K562 (cell line): ENCODE results near the gene FOXR1. TPM values are rescaled to one million over a fixed set of nuclear protein-coding genes. Genes with fewer than 3 reads are reported as not detected.

Experiments used
- ATAC-seq: fragments of 200-7000 bp; cut with Tn5 transposase; 3 replicates; pipeline ENCODE4 v1.9.1; 2020; ENCODE audit warnings: moderate library complexity
- BruUV-seq: library from RNA; stranded (reverse); fragments of 400-500 nt; replicated peaks from 2 replicates; lab custom pipeline; 2021; lab: Mats Ljungman, UMichigan
- CTCF ChIA-PET: fragments of 300-600 bp; formaldehyde crosslinking; extraction: SDS; loops from one replicate; lab custom pipeline; 2021; ENCODE audit warnings: low intra/inter-chr PET ratio; lab: Yijun Ruan, JAX
- POLR2A ChIA-PET: fragments of 300-600, 350-650 bp; sonication (Branson Sonifier 250); formaldehyde crosslinking; extraction: SDS; loops from one replicate; lab custom pipeline; 2021; ENCODE audit warnings: antibody characterized with exemption, inconsistent platforms; lab: Yijun Ruan, JAX
- DNase-seq, 4 experiments: peaks; one replicate each; pipeline versions ENCODE4 v3.0.0 to v3.0.0-alpha.2; 2011 to 2018; ENCODE audit warnings: low spot score in 3 of 4, mixed read lengths in 3 of 4; ENCODE audit errors: extremely low read depth in 1 of 4
- FAIRE-seq: peaks from 2 replicates; lab custom pipeline; 2011; peaks lifted over from hg19 to GRCh38; lab: Jason Lieb, UNC
- H2AFZ ChIP-seq: 2 replicates; pipeline ENCODE4 v1.6.0; 2011; ENCODE audit warnings: low read depth, low read length, control low read depth, inconsistent platforms
- H3K27ac ChIP-seq: fragments of 200-600 bp; 3 replicates; pipeline ENCODE4 v1.8.0; 2011; ENCODE audit warnings: low read depth, mild to moderate bottlenecking, control low read depth, inconsistent platforms, low read length, moderate library complexity, mixed read lengths; ENCODE audit errors: extremely low read depth
- H3K27me3 ChIP-seq, 2 experiments: fragments of 300-600 bp in 1 of 2; 2 replicates in 1 of 2; 3 replicates in 1 of 2; pipeline versions ENCODE4 v1.6.0 to v1.8.0; 2011; ENCODE audit warnings: inconsistent platforms in 2 of 2, low read length in 2 of 2, mild to moderate bottlenecking in 1 of 2, mixed read lengths in 1 of 2, moderate library complexity in 1 of 2; ENCODE audit not compliant: control insufficient read depth in 2 of 2, insufficient read depth in 2 of 2
- H3K36me3 ChIP-seq: fragments of 300-600 bp; 3 replicates; pipeline ENCODE4 v1.8.0; 2011; ENCODE audit warnings: mild to moderate bottlenecking, low read length, inconsistent platforms; ENCODE audit not compliant: control insufficient read depth, insufficient read depth
- H3K4me1 ChIP-seq, 2 experiments: fragments of 200-600 bp in 1 of 2; replicated peaks in 1 of 2; 2 replicates in 1 of 2; 3 replicates in 1 of 2; pipeline versions ENCODE4 v1.5.1 to v1.8.0; 2011; ENCODE audit warnings: inconsistent platforms in 2 of 2, low read length in 2 of 2, mild to moderate bottlenecking in 1 of 2, mixed read lengths in 1 of 2, moderate library complexity in 1 of 2; ENCODE audit not compliant: control insufficient read depth in 2 of 2, insufficient read depth in 2 of 2
- H3K4me2 ChIP-seq: 2 replicates; pipeline ENCODE4 v1.6.1; 2011; ENCODE audit warnings: low read length, control low read depth, inconsistent platforms, mixed read lengths; ENCODE audit not compliant: insufficient read depth
- H3K4me3 ChIP-seq: fragments of 200-600 bp; sonication (generic), shearing (Covaris generic); 2 replicates; pipeline ENCODE4 v1.5.1; 2016; ENCODE audit warnings: control low read depth, inconsistent platforms
- H3K79me2 ChIP-seq: fragments of 200-600 bp; 3 replicates; pipeline ENCODE4 v1.8.0; 2011; ENCODE audit warnings: low read length, inconsistent platforms; ENCODE audit not compliant: control insufficient read depth, insufficient read depth
- H3K9ac ChIP-seq, 2 experiments: 2 replicates each; pipeline versions ENCODE4 v1.6.0 to v1.6.1; 2011; ENCODE audit warnings: low read depth in 2 of 2, low read length in 2 of 2, control low read depth in 1 of 2, inconsistent platforms in 1 of 2, mild to moderate bottlenecking in 1 of 2, mixed read lengths in 1 of 2; ENCODE audit not compliant: insufficient read depth in 1 of 2
- H3K9me1 ChIP-seq: one replicate; pipeline ENCODE4 v1.6.0; 2011; ENCODE audit warnings: inconsistent platforms, mild to moderate bottlenecking, low read length, moderate library complexity; ENCODE audit not compliant: control insufficient read depth, insufficient read depth
- H3K9me3 ChIP-seq: replicated peaks from 2 replicates; pipeline ENCODE4 v1.5.1; 2011; ENCODE audit warnings: low read depth, low read length, inconsistent platforms; ENCODE audit not compliant: control insufficient read depth, insufficient read depth
- H4K20me1 ChIP-seq: replicated peaks from 2 replicates; pipeline ENCODE4 v1.6.1; 2011; ENCODE audit warnings: low read length, inconsistent platforms, mixed read lengths; ENCODE audit not compliant: control insufficient read depth, insufficient read depth
- KDM5B ChIP-seq: fragments of 200-600 bp; sonication (generic); IDR thresholded peaks from 2 replicates; pipeline ENCODE4 v1.6.1; 2012; ENCODE audit warnings: low read depth, mild to moderate bottlenecking, moderate library complexity, low read length, control low read depth, inconsistent platforms; ENCODE audit not compliant: insufficient replicate concordance
- TEAD1 ChIP-seq, 2 experiments: fragments of 450-650 bp in 1 of 2; sonication (generic) in 1 of 2; formaldehyde crosslinking; IDR thresholded peaks; 2 replicates each; pipeline versions ENCODE4 v1.4.0 to v1.8.0; 2020 to 2022; ENCODE audit warnings: mild to moderate bottlenecking in 2 of 2, missing genetic modification reagents in 1 of 2
- WGBS: fragments of 100-300 bp; shearing (Covaris generic); methylation state at CpG from one replicate; pipeline ENCODE4 v1.1.6; 2016; ENCODE audit warnings: low coverage, mixed read lengths; ENCODE audit not compliant: insufficient coverage; ENCODE audit errors: missing lambda C conversion rate; 5-methylcytosine and 5-hydroxymethylcytosine counted together
- in situ Hi-C: fragments of 300-500 bp; cut with MboI; formaldehyde crosslinking; loops from 4 replicates; pipeline ENCODE4 v1.15.0; 2018; ENCODE audit warnings: inconsistent platforms, mixed read lengths
- intact Hi-C: fragments of 100-400 bp; cut with micrococcal nuclease; formaldehyde crosslinking; loops from 2 replicates; pipeline ENCODE4 v1.14.2; 2022
- polyA plus RNA-seq, 8 experiments: library from polyadenylated mRNA; depleted of rRNA in 4 of 8; stranded (reverse) in 5 of 8; unstranded in 3 of 8; fragments of >200 nt; fragmentation: Nextera tagmentation in 2 of 8; fragmentation: Illumina TruSeq in 1 of 8; extraction: Ambion mirVana in 2 of 8; extraction: Trizol in 1 of 8; gene quantifications; 2 replicates each; pipeline versions ENCODE4 v1.2.1 to v1.2.3, GENCODE V29; 2011 to 2014; ENCODE audit warnings: inconsistent platforms in 1 of 8, missing spikeins in 1 of 8
- total RNA-seq, 7 experiments: library from RNA; depleted of rRNA in 6 of 7; stranded (reverse); fragments of >200 nt in 6 of 7; fragmentation: Illumina TruSeq in 2 of 7; extraction: Trizol in 2 of 7; gene quantifications; 2 replicates each; pipeline versions ENCODE4 v1.2.1 to v1.2.3, GENCODE V29; 2011 to 2021; ENCODE audit warnings: low replicate concordance in 1 of 7
- TF ChIP-seq, protein P1 (sequence below): fragments of 450-650 bp; IDR thresholded peaks from 2 replicates; pipeline ENCODE4 v1.6.1; 2016; ENCODE audit warnings: antibody characterized with exemption

FOXR1 gene
- total and polyA plus RNA-seq, 9 of the 15 experiments (the other 6 are each of a cell fraction or from before 2014, with no cell fraction given) = not detected

DNA sequence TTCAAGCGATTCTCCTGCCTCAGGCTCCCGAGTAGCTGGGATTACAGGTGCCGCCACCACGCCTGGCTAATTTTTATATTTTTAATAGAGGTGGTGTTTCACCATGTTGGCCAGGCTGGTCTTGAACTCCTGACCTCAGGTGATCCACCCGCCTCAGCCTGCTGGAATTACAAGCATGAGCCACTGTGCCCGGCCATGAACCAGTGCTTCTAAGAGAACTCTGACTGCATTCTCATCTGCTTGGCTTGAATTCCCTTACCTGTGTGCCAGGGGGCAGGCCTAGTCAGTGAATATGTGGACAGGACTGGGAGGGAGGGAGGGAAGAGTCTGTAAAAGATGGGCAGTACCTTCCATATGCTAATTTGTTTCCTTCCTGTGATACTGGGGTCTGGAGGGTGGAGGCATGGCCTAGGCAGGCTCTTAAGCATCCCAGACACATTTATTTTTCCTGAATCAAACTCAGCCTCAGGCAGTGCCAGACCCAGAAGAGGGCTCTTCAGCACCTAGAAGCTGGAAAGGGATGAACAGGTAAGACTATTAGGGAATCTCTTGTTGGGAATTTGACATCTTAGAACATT, 40.0 kb downstream of the FOXR1 start:
- in situ Hi-C loops = no loop called here
- intact Hi-C loops = no loop called here
- peak in 1 of 4 experiments; percentile 4 for DNase-seq
- no peak overlapping the region for H3K27ac ChIP-seq
- no TSS peak for BruUV-seq
- POLR2A ChIA-PET = interaction anchor here (0.6 to 5.9 kb wide), 4 partner anchors 14 to 102 kb away, joined by 3 to 33 read pairs (median 4); no protein-coding TSS in a partner anchor
- H3K36me3 ChIP-seq = peaks cover 63% of the 10 kb centered on the region
- peaks cover 15% of the 10 kb centered on the region for H3K79me2 ChIP-seq
- CTCF ChIA-PET = no interaction called here
- H4K20me1 ChIP-seq = no peaks in the 10 kb centered on the region
- no peaks in the 10 kb centered on the region for H3K9me1 ChIP-seq
- no peaks in the 10 kb centered on the region for H3K27me3 ChIP-seq
- no peak overlapping the region for H3K4me2 ChIP-seq
- TF ChIP-seq, protein P1, sequence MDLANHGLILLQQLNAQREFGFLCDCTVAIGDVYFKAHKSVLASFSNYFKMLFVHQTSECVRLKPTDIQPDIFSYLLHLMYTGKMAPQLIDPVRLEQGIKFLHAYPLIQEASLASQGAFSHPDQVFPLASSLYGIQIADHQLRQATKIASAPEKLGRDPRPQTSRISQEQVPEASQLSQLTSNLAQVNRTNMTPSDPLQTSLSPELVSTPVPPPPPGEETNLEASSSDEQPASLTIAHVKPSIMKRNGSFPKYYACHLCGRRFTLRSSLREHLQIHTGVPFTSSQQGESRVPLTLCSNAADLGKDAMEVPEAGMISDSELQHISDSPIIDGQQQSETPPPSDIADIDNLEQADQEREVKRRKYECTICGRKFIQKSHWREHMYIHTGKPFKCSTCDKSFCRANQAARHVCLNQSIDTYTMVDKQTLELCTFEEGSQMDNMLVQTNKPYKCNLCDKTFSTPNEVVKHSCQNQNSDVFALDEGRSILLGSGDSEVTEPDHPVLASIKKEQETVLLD = no peak
- TF ChIP-seq KDM5B (no peak), TEAD1 (CRISPR knock-in tag; IDR thresholded peaks at IDR 0.05) (no peak)
- TF ChIP-seq, all 486 proteins: peak for 0
- Histone ChIP-seq H3K9ac (no peak overlapping the region), H2AFZ (no peak overlapping the region), H3K4me3 (no peak overlapping the region), H3K9me3 (no peaks in the 10 kb centered on the region; the same call in 1 of the 2 replicates), H3K4me1 (peaks cover under 1 to 6% of the 10 kb centered on the region in 2 experiments; a peak in 3 of 5 replicates)
- FAIRE-seq (no peak), ATAC-seq (no peak)
- WGBS = 95% methylated on average over 6 of the region's 6 CpGs
